Brain microvascular endothelial cell (primary cell): ENCODE measurements around the gene SHBG.
"Not testable (repeated sequence)": the region's sequence is repeated elsewhere in the genome, so short reads cannot be mapped to it uniquely, and the experiment has no call there.

ENCODE experiments used
- DNase-seq: peaks from one replicate; pipeline ENCODE4 v3.0.0-alpha.2; 2020
- H3K27ac ChIP-seq: fragments of 250-450 bp; sonication (Bioruptor Pico); 2 replicates; pipeline ENCODE4 v1.5.1; 2020; ENCODE audit warnings: mild to moderate bottlenecking, moderate library complexity
- H3K27me3 ChIP-seq: fragments of 250-450 bp; sonication (Bioruptor Pico); replicated peaks from 2 replicates; pipeline ENCODE4 v1.5.1; 2020; ENCODE audit warnings: mild to moderate bottlenecking
- H3K36me3 ChIP-seq: fragments of 250-450 bp; sonication (Bioruptor Pico); replicated peaks from 2 replicates; pipeline ENCODE4 v1.5.1; 2020; ENCODE audit warnings: mild to moderate bottlenecking
- H3K4me3 ChIP-seq: 2 replicates; pipeline ENCODE4 v1.5.1; 2011; ENCODE audit warnings: low read depth, mild to moderate bottlenecking, control low read depth, low read length, moderate library complexity
- in situ Hi-C: cut with HindIII; loops from 2 replicates; pipeline ENCODE4 v1.10.0; 2017; ENCODE audit warnings: low sequenced_read_pairs, low pct_ligation_motif_present
- TF ChIP-seq, protein P1 (sequence below): IDR thresholded peaks from 2 replicates; pipeline ENCODE4 v1.5.1; 2011; ENCODE audit warnings: low read depth, mild to moderate bottlenecking, moderate library complexity, low read length, control low read depth, inconsistent platforms; ENCODE audit errors: missing control alignments

The SHBG gene

DNA sequence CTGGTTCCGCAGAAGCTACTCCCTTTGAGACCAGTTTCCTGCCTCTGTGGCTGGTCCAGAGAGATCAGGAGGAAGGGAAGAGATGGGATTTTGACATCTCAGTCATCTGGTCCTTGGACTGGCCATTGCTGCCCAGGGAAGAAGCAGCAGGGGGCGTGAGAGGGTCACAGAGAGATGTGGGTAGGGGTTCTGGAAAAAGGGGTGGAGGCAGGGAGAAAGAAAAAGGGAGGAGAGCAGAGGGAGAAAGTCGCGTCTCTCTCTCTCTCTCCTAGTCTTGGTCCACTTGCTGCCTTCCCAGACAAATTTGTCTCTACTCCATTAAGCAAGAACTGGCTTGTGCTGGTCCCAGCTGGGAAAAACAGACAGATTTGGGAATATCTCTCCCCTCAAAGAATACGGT lies 4.4 kb downstream of the SHBG start:
- in situ Hi-C loops, result no loop called here
- DNase-seq, result peak; percentile 25
- H3K27ac ChIP-seq, result no peak overlapping the region

DNA sequence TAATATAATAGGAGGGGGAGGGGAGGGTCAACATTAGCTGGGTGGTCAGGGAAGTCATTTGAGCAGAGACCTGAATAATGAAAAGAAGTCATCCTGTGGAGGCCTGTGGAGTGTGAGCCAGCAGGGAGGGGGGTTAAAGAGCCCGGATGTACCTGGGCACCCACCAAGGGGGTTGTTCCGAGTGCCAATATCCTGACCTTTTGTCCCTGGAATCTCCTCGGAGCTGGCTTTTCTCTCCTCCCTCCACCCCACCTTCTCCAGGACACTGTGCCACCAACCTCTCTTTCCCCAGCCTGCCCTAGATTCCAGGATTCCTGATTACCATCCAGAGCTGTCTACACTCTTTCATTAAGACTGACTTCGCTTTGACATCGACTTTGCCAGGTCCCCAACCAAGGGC lies 6.2 kb downstream of the SHBG start:
- DNase-seq, result no peak
- Histone ChIP-seq H3K4me3 (no peak overlapping the region), H3K27ac (no peak overlapping the region), H3K36me3 (no peaks in the 10 kb centered on the region), H3K27me3 (no peaks in the 10 kb centered on the region)
- TF ChIP-seq, protein P1, sequence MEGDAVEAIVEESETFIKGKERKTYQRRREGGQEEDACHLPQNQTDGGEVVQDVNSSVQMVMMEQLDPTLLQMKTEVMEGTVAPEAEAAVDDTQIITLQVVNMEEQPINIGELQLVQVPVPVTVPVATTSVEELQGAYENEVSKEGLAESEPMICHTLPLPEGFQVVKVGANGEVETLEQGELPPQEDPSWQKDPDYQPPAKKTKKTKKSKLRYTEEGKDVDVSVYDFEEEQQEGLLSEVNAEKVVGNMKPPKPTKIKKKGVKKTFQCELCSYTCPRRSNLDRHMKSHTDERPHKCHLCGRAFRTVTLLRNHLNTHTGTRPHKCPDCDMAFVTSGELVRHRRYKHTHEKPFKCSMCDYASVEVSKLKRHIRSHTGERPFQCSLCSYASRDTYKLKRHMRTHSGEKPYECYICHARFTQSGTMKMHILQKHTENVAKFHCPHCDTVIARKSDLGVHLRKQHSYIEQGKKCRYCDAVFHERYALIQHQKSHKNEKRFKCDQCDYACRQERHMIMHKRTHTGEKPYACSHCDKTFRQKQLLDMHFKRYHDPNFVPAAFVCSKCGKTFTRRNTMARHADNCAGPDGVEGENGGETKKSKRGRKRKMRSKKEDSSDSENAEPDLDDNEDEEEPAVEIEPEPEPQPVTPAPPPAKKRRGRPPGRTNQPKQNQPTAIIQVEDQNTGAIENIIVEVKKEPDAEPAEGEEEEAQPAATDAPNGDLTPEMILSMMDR, result no peak
- in situ Hi-C loops, result no loop called here

More for the DNA sequence above, 4.4 kb downstream of the SHBG start:
- TF ChIP-seq, protein P1, result peak; percentile 84
- no peaks in the 10 kb centered on the region for H3K36me3 ChIP-seq
- no peak overlapping the region for H3K4me3 ChIP-seq
- no peaks in the 10 kb centered on the region for H3K27me3 ChIP-seq

DNA sequence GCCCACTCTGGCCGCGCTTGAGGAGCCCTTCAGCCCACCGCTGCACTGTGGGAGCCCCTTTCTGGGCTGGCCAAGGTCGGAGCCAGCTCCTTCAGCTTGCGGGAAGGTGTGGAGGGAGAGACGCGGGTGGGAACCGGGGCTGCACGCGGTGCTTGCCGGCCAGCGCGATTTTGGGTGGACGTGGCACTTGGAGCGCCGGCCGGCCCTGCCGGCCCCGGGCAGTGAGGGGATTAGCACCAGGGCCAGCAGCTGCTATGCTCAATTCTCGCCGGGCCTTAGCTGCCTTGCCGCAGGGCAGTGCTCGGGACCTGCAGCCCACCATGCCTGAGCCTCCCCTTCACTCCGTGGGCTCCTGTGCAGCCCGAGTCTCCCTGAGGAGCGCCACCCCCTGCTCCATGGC lies 10.8 kb downstream of the SHBG start:
- H3K36me3 ChIP-seq, result no peaks in the 10 kb centered on the region
- DNase-seq, result no peak
- no peak overlapping the region for H3K27ac ChIP-seq
- H3K27me3 ChIP-seq, result no peaks in the 10 kb centered on the region
- TF ChIP-seq, protein P1, result no peak
- in situ Hi-C loops, result no loop called here
- no peak overlapping the region for H3K4me3 ChIP-seq

DNA sequence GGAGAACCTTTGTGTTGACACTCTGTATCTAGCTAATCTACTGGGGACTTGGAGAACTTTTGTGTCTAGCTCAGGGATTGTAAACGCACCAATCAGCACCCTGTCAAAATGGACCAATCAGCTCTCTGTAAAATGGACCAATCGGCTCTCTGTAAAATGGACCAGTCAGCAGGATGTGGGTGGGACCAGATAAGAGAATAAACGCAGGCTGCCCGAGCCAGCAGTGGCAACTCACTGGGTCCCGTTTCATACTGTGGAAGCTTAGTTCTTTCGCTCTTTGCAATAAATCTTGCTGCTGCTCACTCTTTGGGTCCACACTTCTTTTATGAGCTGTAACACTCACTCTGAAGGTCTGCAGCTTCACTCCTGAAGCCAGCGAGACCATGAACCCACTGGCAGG lies 11.7 kb downstream of the SHBG start:
- in situ Hi-C loops, H3K4me3 ChIP-seq, H3K27ac ChIP-seq, DNase-seq, H3K27me3 ChIP-seq, H3K36me3 ChIP-seq: not testable (repeated sequence)

DNA sequence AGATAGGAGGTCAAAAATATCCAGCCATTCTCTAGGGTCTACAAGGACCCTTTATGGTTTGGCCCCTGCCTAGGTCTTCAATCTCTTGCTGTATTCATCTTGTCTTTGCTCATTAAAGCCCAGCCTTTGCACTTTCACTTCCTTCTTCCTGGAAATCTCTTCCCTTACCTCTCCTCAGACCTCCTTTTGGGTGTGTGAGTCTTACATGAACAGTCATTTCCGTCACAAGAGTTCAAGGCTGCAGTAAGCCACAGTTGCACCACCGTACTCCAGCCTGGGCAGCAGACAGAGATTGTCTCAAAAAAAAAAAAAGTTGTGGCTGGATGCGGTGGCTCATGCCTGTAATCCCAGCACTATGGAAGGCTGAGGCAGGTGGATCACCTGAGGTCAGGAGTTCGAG lies 14.8 kb downstream of the SHBG start:
- Histone ChIP-seq H3K27me3 (no peaks in the 10 kb centered on the region), H3K27ac (no peak overlapping the region), H3K36me3 (no peaks in the 10 kb centered on the region), H3K4me3 (no peak overlapping the region)
- no peak for DNase-seq
- in situ Hi-C loops, result no loop called here
- TF ChIP-seq, protein P1, result no peak

DNA sequence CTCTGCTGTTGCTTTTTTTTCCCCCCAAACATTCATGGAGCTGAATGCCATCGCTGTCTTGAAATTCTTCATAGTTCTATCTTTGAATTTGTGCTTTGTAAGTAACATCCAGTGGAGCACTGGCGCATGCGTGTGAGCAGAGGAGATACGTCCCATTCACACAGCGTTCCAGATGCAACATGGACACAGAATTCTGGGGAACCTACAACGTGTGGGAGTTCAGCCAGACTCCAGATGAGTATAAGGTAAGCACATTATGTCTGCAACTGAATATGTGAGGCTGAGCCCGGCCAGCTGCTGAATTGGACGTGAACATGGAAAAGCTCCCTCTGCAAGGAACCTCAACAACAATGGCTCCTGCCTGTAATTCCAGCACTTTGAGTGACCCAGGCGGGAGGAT lies 16.5 kb downstream of the SHBG start:
- Histone ChIP-seq H3K27ac (no peak overlapping the region), H3K4me3 (no peak overlapping the region), H3K36me3 (no peaks in the 10 kb centered on the region), H3K27me3 (peaks cover 6% of the 10 kb centered on the region)
- in situ Hi-C loops, result no loop called here
- no peak for DNase-seq
- TF ChIP-seq, protein P1, result no peak
